AG09319 (cell line): Measurements from ENCODE around the gene SHB.
"Not testable (repeated sequence)": the region's sequence is repeated elsewhere in the genome, so short reads cannot be mapped to it uniquely, and the experiment has no call there.

ENCODE experiments used
- DNase-seq: peaks from one replicate; pipeline ENCODE4 v3.0.0-alpha.2; 2010; ENCODE audit warnings: low read depth; ENCODE audit errors: extremely low read depth
- CTCF ChIP-seq: IDR thresholded peaks from 2 replicates; pipeline ENCODE4 v1.5.1; 2011; ENCODE audit warnings: low read depth, mild to moderate bottlenecking, inconsistent platforms, low read length, moderate library complexity

The SHB gene

GRCh38 chr9:37968228-37968701 lies 100.8 kb downstream of the SHB start:
- peak; percentile 15 for DNase-seq
- no peak for TF ChIP-seq CTCF

- TF ChIP-seq CTCF = no peak
- DNase-seq = no peak
Measured at GRCh38 chr9:37967761-37968080, 101.3 kb downstream of the SHB start.

GRCh38 chr9:37967014-37967760 lies 101.8 kb downstream of the SHB start:
- no peak for TF ChIP-seq CTCF
- no peak for DNase-seq

DNA sequence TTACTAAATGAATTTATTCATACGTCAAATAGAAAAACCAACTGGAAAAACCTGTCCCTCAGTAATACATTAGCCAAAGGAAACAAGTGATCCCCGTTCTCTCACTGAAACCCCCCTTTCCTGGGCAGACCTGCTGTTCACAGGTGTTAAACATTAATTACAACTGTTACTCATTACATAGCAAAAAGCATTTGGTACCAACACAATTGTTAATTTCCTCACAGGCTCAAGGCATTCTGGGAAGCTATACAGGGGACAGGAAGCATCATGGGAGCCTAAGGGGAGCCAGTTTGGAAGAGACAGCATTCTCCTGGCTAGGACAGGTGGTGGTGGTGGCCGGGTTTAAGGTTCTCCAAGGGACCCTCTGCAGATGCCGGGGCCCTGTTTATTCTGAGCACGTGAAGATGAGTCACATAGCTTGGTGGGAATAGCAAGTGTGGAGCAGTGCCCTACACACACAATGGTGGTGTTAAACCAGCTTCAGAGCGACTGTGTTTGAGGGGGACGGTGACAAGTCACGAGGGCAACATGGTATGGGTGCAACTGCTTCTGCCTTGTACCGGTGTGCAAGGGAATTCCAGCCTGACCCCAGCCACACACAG lies 102.5 kb downstream of the SHB start:
- no peak for DNase-seq
- no peak for TF ChIP-seq CTCF

DNA sequence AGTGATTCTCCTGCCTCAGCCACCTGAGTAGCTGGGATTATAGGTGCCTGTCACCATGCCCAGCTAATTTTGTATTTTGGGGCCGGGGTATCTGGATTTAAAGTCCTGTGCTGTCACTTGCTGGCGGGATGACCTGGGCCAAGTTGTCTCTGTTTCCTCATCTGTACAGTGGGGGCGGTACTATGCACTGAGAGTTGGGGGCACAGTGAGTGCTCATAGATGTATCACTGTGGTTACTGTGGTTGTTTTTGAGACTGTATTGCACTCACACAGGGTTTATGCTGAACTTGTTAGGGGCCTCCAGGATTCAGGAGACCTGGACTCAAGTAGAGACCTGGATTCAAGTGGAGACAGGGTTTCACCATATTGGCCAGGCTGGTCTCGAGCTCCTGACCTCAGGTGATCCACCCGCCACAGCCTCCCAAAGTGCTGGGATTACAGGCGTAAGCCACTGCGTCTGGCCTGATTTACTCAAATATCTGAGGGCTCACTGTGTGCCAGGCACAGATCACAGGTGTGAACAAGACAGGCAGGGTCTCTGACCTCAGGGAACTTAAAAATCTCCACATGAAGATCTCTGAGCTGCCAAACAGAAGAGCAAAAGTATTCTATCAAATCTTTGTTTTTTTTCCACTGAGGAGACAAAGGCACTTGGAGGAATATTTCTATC lies 103.2 kb downstream of the SHB start:
- not testable (repeated sequence) for DNase-seq

DNA sequence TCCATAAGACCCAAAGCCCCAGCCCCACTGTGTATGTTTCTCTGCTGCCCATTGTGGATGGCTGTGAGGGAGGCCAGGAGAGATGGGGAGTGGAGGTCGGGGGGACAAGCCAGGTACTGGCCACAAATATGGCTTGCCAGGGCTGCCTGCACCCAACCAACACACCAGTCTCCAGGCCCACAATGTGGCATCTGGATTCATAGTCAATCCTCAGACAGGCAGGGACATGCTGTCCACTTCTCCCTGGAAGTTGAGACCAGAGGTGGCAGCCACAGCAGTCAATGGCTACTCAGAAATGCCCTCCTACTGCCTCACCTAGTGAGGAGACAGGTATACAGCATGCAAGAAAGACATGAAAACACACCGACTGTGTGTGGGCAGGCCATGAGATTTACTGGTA lies 103.9 kb downstream of the SHB start:
- DNase-seq = no peak
- no peak for TF ChIP-seq CTCF

- DNase-seq = no peak
- TF ChIP-seq CTCF = no peak
Measured at GRCh38 chr9:37964740-37965081, 104.3 kb downstream of the SHB start.
